ENCODE measurements around the gene OR2V1. TPM values are rescaled to one million over a fixed set of nuclear protein-coding genes. Genes with fewer than 3 reads are reported as not detected.
"Not testable (repeated sequence)": the region's sequence is repeated elsewhere in the genome, so short reads cannot be mapped to it uniquely, and the experiment has no call there.

Gene OR2V1
- total RNA-seq, 1 donor from 2014 or later, result not detected

- no peak for ATAC-seq
- intact Hi-C loops (cut with micrococcal nuclease), result no loop called here
- DNase-seq, result peak; percentile 83
These were observed 2.8 kb upstream of the OR2V1 start for GRCh38 chr5:181133610-181134231.

- no peak for DNase-seq
- intact Hi-C loops (cut with micrococcal nuclease), result no loop called here
- no peak for ATAC-seq
These were observed 2.1 kb upstream of the OR2V1 start for GRCh38 chr5:181133083-181133482.

DNA sequence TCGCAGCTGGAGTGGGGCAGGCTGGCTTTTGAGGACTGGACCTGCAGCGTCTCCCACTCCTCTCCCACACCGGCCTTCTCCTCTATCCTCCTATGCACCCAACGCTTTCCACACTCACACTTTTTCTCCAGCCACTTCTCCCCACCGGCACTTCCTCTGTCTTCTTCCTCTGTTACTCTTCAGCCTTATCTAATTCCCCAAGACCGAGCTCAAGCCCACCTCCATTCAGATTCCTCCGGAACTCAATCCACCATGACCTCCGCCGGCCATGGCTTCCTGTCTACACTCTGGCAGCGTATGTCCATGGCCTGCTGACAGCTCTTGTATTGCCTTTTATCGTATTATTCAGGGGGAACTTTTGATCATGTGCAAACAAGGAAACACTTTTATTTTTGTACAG is 545 bp upstream of the OR2V1 start:
- intact Hi-C loops (cut with micrococcal nuclease), result no loop called here
- DNase-seq (no peak), ATAC-seq (no peak)

DNA sequence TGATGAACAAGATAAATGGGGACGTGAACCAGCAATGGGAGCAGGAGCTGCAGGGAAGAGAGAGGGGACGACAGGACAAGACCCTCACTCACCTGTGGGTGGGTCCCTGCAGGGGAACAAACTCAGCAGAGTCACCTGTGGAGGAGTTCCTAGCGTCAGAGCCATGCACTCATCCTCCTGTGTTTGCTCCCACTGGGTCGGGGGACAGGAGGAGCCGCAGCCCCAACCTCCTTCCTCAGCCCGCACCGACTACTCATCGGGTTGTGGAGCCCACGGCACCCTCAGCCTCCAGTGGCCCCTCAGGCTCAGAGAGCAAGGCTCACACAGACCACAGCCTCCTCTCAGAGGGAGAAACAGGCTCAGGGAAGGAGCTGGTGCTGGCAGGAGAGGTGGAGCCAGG is 888 bp downstream of the OR2V1 start:
- DNase-seq; ATAC-seq; intact Hi-C loops (cut with micrococcal nuclease): not testable (repeated sequence)

DNA sequence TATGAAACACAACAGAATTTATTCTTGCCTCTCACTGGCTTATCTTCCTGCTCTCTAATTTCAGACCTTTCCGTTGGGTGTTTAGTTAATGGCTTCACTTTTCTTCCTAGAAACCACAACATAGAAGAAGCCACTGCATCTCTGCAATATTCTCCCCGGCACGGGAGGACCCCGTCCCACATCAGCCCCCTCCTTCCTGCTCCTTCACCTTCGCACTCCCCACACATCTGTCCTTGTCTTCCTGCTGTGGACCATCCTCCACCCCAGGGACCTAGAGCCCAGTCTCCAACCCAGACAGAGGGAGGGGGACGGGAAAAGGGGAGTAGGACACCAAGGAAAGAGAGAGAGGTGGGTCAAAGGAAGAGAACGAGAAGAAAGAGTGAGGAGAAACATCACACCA is 1.4 kb downstream of the OR2V1 start:
- no peak for DNase-seq
- intact Hi-C loops (cut with micrococcal nuclease), result no loop called here
- ATAC-seq, result no peak

- DNase-seq, result no peak
- ATAC-seq, result no peak
- intact Hi-C loops (cut with micrococcal nuclease), result no loop called here
These were observed 2.9 kb downstream of the OR2V1 start for GRCh38 chr5:181127907-181128626.

DNA sequence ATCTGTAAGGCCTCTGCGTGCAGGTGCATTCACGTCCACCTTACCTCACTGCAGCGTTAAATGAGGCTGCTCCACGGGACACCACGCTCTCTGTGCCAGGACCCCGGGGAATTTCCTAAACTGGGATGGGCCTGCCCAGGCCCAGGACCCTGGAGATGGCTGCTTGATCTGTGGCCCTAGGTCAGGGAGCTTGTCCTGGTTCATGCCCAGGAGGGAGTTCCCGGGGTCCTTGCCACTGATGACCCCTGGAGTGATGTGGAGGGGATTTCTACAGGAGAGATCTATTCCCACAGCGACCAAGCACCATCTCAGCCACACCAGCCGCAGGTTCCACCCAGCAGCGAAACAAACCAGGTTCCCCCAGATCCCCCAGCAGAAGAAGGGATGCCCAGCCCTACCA is 3.5 kb downstream of the OR2V1 start:
- ATAC-seq (no peak), DNase-seq (no peak)
- intact Hi-C loops (cut with micrococcal nuclease), result no loop called here

DNA sequence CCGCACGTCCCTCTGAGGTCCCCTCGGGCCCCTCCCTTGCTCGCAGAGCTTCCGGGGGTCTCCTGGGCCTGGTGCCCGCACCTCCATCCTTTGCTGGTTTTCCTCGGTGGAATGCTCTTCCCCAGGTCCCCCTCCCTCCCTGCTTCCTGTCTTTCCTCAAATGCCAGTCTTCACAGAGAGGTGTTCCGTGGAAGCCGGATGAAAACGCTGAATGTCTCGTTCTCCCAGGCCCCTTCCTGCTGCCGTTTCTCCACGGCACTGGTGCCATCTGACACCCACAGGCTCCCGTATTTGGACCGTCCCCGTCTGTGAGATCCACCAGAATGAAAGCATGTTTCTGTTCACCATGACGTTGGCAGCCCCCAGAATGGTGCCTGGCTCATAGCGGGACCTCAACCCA is 4.1 kb downstream of the OR2V1 start:
- ATAC-seq, result no peak
- DNase-seq, result no peak
- intact Hi-C loops (cut with micrococcal nuclease), result no loop called here

GRCh38 chr5:181124526-181124925 is 6.4 kb downstream of the OR2V1 start:
- intact Hi-C loops (cut with micrococcal nuclease), result no loop called here
- no peak for DNase-seq
- ATAC-seq, result no peak

GRCh38 chr5:181121675-181122561 is 9.1 kb downstream of the OR2V1 start:
- intact Hi-C loops (cut with micrococcal nuclease), result no loop called here
- ATAC-seq (peak; percentile 26), DNase-seq (no peak)

DNA sequence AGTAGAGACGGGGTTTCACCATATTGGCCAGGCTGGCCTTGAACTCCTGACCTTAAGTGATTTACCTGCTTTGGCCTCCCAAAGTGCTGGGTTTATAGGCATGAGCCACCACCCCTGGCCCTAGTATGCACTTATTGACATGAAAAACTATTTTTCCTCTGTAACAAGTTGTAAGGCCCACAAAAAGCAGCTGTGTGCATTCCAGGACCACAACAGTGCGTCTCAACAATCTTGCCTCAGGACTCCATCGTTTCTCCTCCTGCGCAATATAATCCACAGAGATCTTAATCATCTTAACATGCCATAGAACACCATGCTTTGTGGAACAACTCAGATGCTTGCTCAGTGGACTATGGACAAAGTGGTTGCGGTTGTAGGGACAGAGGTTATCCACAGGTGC is 10.2 kb downstream of the OR2V1 start:
- no peak for ATAC-seq
- DNase-seq, result no peak
- intact Hi-C loops (cut with micrococcal nuclease), result no loop called here

DNA sequence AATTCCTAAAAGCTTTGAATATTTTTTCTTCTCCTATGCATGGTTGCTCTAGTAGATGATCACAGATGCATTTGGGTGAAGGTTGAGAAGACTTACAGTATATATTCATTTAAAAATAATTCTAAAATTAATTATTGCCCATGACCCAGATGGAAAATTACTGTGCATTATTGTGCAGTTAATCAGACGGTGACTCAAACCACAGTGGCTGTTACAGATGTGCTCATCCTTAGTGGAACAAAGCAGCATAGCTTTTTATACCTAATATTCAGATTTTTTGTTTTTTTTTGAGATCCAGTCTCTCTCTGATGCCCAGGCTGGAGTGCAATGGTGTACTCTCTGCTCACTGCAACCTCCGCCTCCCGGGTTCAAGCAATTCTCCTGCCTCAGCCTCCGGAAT is 10.7 kb downstream of the OR2V1 start:
- ATAC-seq (no peak), DNase-seq (no peak)
- intact Hi-C loops (cut with micrococcal nuclease), result no loop called here

GRCh38 chr5:181119105-181119504 is 11.9 kb downstream of the OR2V1 start:
- no peak for ATAC-seq
- intact Hi-C loops (cut with micrococcal nuclease), result no loop called here
- no peak for DNase-seq

GRCh38 chr5:181118369-181118768 is 12.6 kb downstream of the OR2V1 start:
- intact Hi-C loops (cut with micrococcal nuclease), result no loop called here
- DNase-seq, result no peak
- ATAC-seq, result no peak

DNA sequence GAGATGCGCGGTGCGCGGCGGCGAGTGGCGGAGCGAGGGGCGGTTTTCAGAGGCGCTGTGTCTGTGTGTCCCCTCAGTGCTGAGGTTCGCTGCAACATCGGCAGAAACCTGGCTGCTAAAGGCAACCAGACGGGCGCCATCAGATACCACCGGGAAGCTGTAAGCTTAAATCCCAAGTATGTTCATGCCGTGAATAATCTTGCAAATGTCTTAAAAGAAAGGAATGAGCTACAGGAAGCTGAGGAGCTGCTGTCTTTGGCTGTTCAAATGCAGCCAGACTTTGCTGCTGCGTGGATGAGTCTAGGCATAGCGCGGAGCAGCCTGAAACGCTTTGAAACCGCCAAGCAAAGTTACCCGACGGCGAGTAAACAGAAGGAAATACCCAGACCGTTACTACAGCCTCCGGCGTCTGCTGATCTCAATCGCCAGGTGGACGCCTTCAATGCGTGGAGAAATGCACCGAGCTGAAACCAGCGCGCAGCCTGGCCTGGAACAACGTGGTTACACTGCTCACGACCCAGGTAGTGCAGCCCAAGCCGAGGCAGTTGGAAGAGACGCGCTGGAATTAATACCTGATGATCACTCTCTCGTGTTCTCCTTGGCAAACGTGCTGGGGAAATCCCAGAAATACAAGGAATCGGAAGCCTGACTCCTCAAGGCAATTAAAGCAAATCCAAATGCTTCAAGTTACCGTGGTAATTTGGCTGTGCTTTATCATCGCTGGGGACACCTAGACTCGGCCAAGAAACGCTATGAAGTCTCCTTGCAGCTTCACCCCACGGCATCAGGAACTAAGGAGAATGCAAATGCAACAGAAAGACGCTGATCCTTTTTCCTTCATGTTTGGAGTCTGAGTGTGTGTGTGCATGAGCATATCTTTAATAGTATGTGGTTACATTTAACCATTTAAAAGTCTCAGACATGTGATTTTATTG is 15.9 kb downstream of the OR2V1 start:
- ATAC-seq (no peak), DNase-seq (no peak)
- intact Hi-C loops (cut with micrococcal nuclease), result no loop called here

DNA sequence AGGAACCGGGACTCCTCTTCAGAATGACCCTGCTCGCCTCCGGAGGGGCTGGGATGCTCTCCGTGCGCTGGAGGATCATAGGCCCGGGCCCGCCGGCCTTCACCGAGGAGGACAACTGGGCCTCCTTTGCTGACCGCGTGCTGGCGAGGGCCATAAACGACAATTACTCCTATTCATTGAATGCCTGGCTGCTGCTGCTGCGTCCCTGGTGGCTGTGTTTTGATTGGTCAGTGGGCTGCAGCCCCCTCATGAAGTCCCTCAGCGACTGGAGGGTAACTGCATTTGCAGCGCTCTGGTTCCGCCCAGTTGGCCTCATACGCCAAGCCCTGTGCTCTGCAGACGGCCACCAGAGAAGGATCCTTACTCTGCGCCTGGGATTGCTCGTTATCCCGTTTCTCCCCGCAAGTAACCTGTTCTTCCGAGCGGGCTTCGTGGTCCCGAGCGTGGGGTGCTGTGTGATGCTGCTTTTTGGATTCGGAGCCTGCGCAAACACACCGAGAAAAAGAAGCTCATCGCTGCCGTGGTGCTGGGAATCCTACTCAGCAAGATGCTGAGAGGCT is 16.6 kb downstream of the OR2V1 start:
- ATAC-seq, result no peak
- no peak for DNase-seq
- intact Hi-C loops (cut with micrococcal nuclease), result no loop called here

DNA sequence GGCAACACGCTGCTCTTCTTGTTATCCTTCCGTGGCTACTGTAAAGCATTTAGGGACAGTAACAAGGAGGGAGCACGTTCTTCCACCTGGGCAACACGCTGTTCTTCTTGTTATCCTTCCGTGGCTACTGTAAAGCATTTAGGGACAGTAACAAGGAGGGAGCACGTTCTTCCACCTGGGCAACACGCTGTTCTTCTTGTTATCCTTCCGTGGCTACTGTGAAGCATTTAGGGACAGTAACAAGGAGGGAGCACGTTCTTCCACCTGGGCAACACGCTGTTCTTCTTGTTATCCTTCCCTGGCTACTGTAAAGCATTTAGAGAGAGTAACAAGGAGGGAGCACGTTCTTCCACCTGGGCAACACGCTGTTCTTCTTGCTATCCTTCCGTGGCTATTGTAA is 17.4 kb downstream of the OR2V1 start:
- ATAC-seq; intact Hi-C loops (cut with micrococcal nuclease); DNase-seq: not testable (repeated sequence)

DNA sequence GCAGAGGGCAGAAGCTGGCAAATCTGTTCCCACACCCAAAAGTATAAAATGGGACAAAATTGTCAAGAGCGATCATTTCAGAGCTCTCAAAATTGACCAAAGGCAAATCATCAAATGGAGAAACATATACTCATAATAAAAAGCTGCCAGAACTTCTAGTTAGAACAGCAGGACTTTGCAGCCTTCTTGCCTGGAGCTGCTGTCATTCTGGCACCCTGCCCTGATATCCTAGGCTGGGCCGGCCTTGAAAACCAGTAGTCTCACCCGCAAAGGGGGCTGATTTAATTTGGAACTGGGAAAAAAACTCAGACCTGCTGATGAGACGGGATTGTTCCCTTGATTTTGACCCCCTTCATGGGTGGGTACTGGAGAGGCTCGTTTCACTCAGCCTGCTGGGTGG is 18.5 kb downstream of the OR2V1 start:
- DNase-seq (no peak), ATAC-seq (no peak)
- intact Hi-C loops (cut with micrococcal nuclease), result no loop called here

DNA sequence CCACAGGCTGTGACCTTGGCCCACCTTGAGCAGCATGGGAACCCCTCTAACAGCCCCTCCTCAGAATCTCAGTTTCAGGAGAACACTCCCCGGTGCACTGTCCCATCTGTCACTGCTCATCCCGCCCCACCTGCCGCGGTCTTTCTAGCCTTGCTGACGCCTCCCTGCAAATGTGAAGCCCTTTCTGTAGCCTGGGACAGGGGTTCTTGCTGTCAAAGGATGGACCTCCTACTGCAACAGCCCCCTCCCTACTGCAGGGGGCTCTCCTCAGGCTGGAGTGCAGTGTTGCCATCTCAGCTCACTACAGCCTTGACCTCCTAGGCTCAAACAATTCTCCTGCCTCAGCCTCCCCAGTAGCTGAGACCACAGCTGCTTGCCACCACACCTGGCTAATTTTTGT is 20.0 kb downstream of the OR2V1 start:
- ATAC-seq, result no peak
- intact Hi-C loops (cut with micrococcal nuclease), result no loop called here
- DNase-seq, result no peak

Measured in left ventricle myocardium superior (tissue), 1 donor.